ENCODE results near the gene SULT1A1.

Gene SULT1A1

GRCh38 chr16:28561557-28562187, 48.2 kb downstream of the SULT1A1 start:
- DNase-seq (ENCODE audit: low read depth in 2 of 3, low spot score in 2 of 3): no peak

- DNase-seq (ENCODE audit: low read depth in 2 of 3, low spot score in 2 of 3): no peak
Measured at GRCh38 chr16:28558456-28558855, 51.4 kb downstream of the SULT1A1 start.

GRCh38 chr16:28556914-28557320, 52.9 kb downstream of the SULT1A1 start:
- DNase-seq (ENCODE audit: low read depth in 2 of 3, low spot score in 2 of 3): no peak

- DNase-seq (ENCODE audit: low read depth in 2 of 3, low spot score in 2 of 3): no peak
Measured at GRCh38 chr16:28555561-28555960, 54.3 kb downstream of the SULT1A1 start.

Data from activated CD8-positive, alpha-beta memory T cell treated with anti-CD3 and anti-CD28 coated beads for 48 hours (primary cell).